Cardiac atrium fibroblast (primary cell): ENCODE measurements around the gene KLHL10. TPM values are rescaled to one million over a fixed set of nuclear protein-coding genes. Genes with fewer than 3 reads are reported as not detected.

ENCODE experiments used
- total RNA-seq: library from RNA; depleted of rRNA; stranded (reverse); fragments of >200 nt; gene quantifications from 2 replicates; pipeline ENCODE4 v1.2.3, GENCODE V29; 2015

The KLHL10 gene
- total RNA-seq = not detected in 2 replicates

DNA sequence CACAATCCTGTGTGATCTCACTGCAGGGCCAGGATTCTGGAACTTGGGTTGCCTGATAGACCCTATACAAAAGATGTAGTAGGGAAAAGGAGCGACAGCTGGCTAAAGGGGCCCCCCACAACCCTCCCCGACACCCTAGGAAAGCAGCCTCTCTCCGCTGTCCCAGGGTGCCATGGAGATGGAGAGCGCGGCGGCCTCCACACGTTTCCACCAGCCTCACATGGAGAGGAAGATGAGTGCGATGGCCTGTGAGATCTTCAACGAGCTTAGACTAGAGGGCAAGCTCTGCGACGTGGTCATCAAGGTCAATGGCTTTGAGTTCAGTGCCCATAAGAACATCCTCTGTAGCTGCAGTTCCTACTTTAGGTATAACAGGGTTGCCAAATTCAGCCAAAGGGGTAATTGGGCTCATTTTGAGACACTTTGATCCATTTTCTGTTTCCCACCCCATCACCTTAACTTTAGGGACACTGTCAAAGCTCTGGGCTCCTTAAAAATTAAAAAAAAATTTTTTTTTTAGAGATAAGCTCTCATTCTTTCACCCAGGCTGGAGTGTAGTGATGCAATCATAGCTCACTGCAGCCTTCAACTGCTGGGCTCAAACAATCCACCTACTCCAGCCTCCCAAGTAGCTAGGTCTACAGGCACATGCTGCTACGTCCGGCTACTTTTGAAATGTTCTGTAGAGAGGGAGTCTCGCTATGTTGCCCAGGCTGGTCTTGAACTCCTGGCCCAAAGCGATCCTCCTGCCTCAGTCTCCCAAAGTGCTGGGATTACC lies at the start of gene KLHL10:
KLHL10 (plus strand) TSS at position 65 of the 778 bp plus-strand sequence; CDS start at position 173, 108 bp downstream.

DNA sequence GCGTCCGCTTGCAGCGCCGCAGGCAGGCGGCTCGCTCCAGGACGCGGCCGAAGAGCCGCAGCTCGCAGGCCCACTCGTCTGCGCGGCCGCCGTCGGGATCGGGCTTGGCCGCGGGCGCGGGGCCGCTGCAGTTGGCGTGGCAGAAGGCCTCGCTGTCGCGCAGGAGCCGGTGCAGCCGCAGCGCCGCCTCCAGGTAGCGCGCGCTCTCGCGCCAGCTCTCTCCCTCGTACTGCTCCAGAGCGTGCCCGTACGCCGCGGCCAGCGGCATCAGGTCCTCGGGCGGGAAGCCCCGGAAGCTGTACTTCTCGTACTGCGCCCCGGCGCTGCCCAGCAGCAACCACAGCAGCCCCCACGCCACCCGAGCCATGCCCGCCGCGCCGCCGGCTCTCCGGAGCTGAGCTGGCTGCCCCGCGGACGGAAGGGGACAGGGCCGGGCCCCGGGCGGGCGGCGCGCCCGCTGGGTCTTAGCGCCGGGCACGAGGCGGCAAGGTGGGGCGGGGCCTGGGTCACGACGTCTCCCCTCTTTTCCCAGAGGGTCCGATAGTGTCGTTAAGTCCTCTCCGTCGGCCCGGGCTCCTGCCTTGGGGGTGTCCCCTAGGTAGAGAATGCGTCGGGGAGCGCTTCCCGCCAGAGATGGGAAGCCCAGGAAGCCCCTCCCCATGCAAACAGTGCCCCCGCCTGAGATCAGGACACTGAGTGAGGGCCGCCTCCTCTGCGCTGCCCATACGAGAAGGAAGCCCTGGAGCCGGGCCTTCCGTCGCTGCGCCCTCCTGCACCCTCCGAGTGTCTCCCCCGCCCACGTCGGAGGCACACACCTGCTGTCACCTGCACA lies 25.9 kb upstream of the KLHL10 start, which contains the start of gene P3H4:
P3H4 (minus strand) TSS at position 401 of the 832 bp plus-strand sequence; CDS start at position 367, 34 bp downstream.

DNA sequence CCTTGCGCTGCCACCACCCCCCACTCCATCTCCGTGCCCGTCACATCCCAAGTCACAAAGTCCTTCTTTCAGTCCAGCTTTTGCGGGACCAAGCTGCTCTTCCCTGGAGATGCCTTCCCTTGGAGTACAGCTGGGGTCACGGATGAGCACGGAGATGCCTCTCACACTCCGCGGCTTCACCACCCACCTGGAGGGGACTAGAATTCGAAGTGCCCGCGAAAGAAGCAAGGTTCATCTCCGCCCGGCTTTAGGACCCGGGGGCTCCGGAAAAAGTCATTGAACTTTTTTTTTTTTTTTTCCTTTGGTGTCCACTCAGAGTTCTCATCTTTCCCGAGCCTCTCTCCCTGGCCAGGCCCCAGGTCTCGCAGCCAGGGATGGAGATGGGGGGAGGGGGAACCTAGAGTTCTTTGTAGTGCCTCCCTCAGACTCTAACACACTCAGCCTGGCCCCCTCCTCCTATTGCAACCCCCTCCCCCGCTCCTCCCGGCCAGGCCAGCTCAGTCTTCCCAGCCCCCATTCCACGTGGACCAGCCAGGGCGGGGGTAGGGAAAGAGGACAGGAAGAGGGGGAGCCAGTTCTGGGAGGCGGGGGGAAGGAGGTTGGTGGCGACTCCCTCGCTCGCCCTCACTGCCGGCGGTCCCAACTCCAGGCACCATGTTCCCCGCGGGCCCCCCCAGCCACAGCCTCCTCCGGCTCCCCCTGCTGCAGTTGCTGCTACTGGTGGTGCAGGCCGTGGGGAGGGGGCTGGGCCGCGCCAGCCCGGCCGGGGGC lies 25.1 kb upstream of the KLHL10 start, which contains the start of gene FKBP10:
FKBP10 (plus strand) TSS at position 624 of the 771 bp plus-strand sequence; CDS start at position 655, 31 bp downstream.

GRCh38 chr17:41835800-41836549 lies 1.6 kb upstream of the KLHL10 start, which contains the start of gene NT5C3B:
Gene NT5C3B (minus strand): TSS chr17:41836232. CDS start chr17:41836193, 39 bp downstream.

DNA sequence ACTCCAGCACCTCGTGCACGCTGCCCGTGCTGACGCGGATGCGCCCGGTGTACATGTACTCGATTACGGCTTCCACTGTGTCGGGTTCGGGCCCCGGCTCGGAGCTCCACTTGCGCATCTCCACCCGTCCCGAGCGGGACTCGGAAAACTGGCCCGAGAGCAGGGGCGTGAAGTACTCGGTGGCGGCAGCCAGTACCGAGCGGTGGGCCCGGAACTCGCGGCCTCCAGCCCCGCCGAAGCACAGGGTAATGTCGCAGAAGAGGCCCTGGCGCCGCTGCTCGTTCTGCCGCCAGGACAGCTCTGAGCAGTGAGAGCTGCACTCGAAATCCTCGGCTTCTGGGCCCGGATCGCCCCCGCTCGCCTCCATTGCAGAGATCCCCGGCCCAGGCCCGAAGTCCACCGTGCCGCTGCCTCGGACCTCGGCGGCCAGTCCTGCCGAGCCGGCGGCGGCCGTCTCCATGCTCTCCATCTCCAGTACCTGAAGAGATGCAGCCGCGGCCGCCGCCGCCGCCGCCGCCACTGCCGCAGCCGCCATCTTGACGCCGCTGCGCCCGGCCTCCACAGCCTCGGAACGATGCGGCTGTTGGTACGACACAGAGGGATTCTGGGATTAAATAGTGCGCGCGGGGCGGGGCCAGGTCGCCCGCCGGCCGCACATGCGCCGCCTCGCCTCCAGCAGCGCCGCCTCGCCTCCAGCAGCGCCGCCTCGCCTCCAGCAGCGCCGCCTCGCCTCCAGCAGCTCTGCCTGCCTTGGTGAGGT lies 27.4 kb downstream of the KLHL10 start, which contains the start of gene KLHL11:
KLHL11 (minus strand) TSS at position 588 of the 760 bp plus-strand sequence; CDS start at position 535, 53 bp downstream.

Other genes with a start within 250 kb of the KLHL10 start
- not detected in 2 replicates for gene KRT16, start 225.1 kb upstream of the KLHL10 start, total RNA-seq
- gene KRT17, start 213.2 kb upstream of the KLHL10 start, total RNA-seq = 0.54 and 0.65 TPM in 2 replicates
- gene EIF1, start 148.9 kb upstream of the KLHL10 start, total RNA-seq = 109 and 140 TPM in 2 replicates
- gene GAST, start 125.5 kb upstream of the KLHL10 start, total RNA-seq = not detected in 2 replicates
- gene HAP1, start 103.2 kb upstream of the KLHL10 start, total RNA-seq = not detected in 2 replicates
- gene JUP, start 51.1 kb upstream of the KLHL10 start, total RNA-seq = 54.1 and 57.0 TPM in 2 replicates
- 86.3 and 93.0 TPM in 2 replicates for gene P3H4, start 25.9 kb upstream of the KLHL10 start, total RNA-seq
- 676 and 811 TPM in 2 replicates for gene FKBP10, start 24.8 kb upstream of the KLHL10 start, total RNA-seq
- 43.9 and 65.1 TPM in 2 replicates for gene NT5C3B, start 1.6 kb upstream of the KLHL10 start, total RNA-seq
- 17.1 and 23.3 TPM in 2 replicates for gene KLHL11, start 27.6 kb downstream of the KLHL10 start, total RNA-seq
- gene ACLY, start 81.1 kb downstream of the KLHL10 start, total RNA-seq = 187 and 262 TPM in 2 replicates
- gene ODAD4, start 92.8 kb downstream of the KLHL10 start, total RNA-seq = 0.16 and 0.18 TPM in 2 replicates
- 64.6 and 82.6 TPM in 2 replicates for gene CNP, start 129.0 kb downstream of the KLHL10 start, total RNA-seq
- 51.7 and 54.7 TPM in 2 replicates for gene DNAJC7, start 179.6 kb downstream of the KLHL10 start, total RNA-seq
- gene NKIRAS2, start 182.3 kb downstream of the KLHL10 start, total RNA-seq = 60.7 and 84.6 TPM in 2 replicates
- 0.18 and 0.49 TPM in 2 replicates for gene C17orf113, start 212.8 kb downstream of the KLHL10 start, total RNA-seq